HepG2 (cell line): ENCODE data around the gene LRRC73. TPM values are rescaled to one million over a fixed set of nuclear protein-coding genes. Genes with fewer than 3 reads are reported as not detected.

Experiments
- EZH2 ChIP-seq: conservative IDR thresholded peaks from 2 replicates; pipeline ENCODE4 v1.6.1; 2012; ENCODE audit warnings: mild to moderate bottlenecking, low read depth, low read length, moderate library complexity
- GATAD1 ChIP-seq: IDR thresholded peaks from 2 replicates; pipeline ENCODE4 v1.6.1; 2016; ENCODE audit warnings: missing genetic modification reagents, missing compliant biosample characterization
- HOXA7 ChIP-seq: sonication (generic); formaldehyde crosslinking; IDR thresholded peaks from 2 replicates; pipeline ENCODE4 v1.8.1; 2022; ENCODE audit warnings: mild to moderate bottlenecking, missing genetic modification reagents, moderate library complexity
- KDM3A ChIP-seq: IDR thresholded peaks from 2 replicates; pipeline ENCODE4 v1.6.1; 2018; ENCODE audit warnings: low read depth, missing compliant biosample characterization
- KMT2B ChIP-seq: IDR thresholded peaks from 2 replicates; pipeline ENCODE4 v1.6.1; 2016; ENCODE audit warnings: missing genetic modification reagents, missing compliant biosample characterization
- MEF2D ChIP-seq: sonication (generic); formaldehyde crosslinking; IDR thresholded peaks from 2 replicates; pipeline ENCODE4 v1.5.1; 2020; ENCODE audit warnings: mild to moderate bottlenecking, missing genetic modification reagents
- MTA1 ChIP-seq: sonication (generic); formaldehyde crosslinking; IDR thresholded peaks from 2 replicates; pipeline ENCODE4 v1.4.0; 2020; ENCODE audit warnings: missing genetic modification reagents, mild to moderate bottlenecking, borderline replicate concordance
- PHF5A ChIP-seq: IDR thresholded peaks from one replicate; pipeline ENCODE4 v1.6.1; 2018; ENCODE audit warnings: low read depth, missing genetic modification reagents; ENCODE audit not compliant: unreplicated experiment
- POGK ChIP-seq: sonication (generic); formaldehyde crosslinking; conservative IDR thresholded peaks from 2 replicates; pipeline ENCODE4 v1.8.0; 2022; ENCODE audit warnings: mild to moderate bottlenecking, moderate library complexity, missing genetic modification reagents
- SMARCE1 ChIP-seq: fragments of 450-650 bp; IDR thresholded peaks from 2 replicates; pipeline ENCODE4 v1.6.1; 2017; ENCODE audit warnings: borderline replicate concordance
- SSRP1 ChIP-seq: IDR thresholded peaks from 2 replicates; pipeline ENCODE4 v1.6.1; 2016; ENCODE audit warnings: control low read depth
- TBX2 ChIP-seq: sonication (generic); formaldehyde crosslinking; IDR thresholded peaks from 2 replicates; pipeline ENCODE4 v1.5.0; 2020; ENCODE audit warnings: missing genetic modification reagents, mild to moderate bottlenecking, borderline replicate concordance
- YEATS2 ChIP-seq: sonication (generic); formaldehyde crosslinking; IDR thresholded peaks from 2 replicates; pipeline ENCODE4 v1.4.0; 2020; ENCODE audit warnings: missing genetic modification reagents, borderline replicate concordance
- ZBTB38 ChIP-seq: sonication (generic); formaldehyde crosslinking; IDR thresholded peaks from 2 replicates; pipeline ENCODE4 v1.5.1; 2020; ENCODE audit warnings: mild to moderate bottlenecking, missing genetic modification reagents
- ZC3H13 ChIP-seq: sonication (generic); formaldehyde crosslinking; IDR thresholded peaks from 2 replicates; pipeline ENCODE4 v1.8.1; 2023; ENCODE audit warnings: mild to moderate bottlenecking, missing genetic modification reagents, moderate library complexity
- ZNF569 ChIP-seq: sonication (generic); formaldehyde crosslinking; IDR thresholded peaks from 2 replicates; pipeline ENCODE4 v1.5.0; 2020; ENCODE audit warnings: mild to moderate bottlenecking, missing genetic modification reagents, moderate library complexity, borderline replicate concordance
- ZNF570 ChIP-seq: sonication (generic); formaldehyde crosslinking; IDR thresholded peaks from 2 replicates; pipeline ENCODE4 v1.4.0; 2020; ENCODE audit warnings: mild to moderate bottlenecking, missing genetic modification reagents, borderline replicate concordance
- polyA plus RNA-seq, 8 experiments: library from polyadenylated mRNA; depleted of rRNA in 3 of 8; stranded (reverse) in 7 of 8; unstranded in 1 of 8; fragments of >200 nt; fragmentation: Illumina TruSeq in 4 of 8; extraction: Trizol in 4 of 8; gene quantifications; 2 replicates each; pipeline versions ENCODE4 v1.2.1 to v1.2.3, GENCODE V29; 2011 to 2016; ENCODE audit warnings: low read depth in 4 of 8, missing spikeins in 1 of 8, mixed read lengths in 1 of 8; ENCODE audit not compliant: insufficient read depth in 1 of 8
- total RNA-seq, 5 experiments: library from RNA; depleted of rRNA; stranded (reverse); fragments of >200 nt; fragmentation: Illumina TruSeq; extraction: Trizol; gene quantifications; 2 replicates each; pipeline ENCODE4 v1.2.3, GENCODE V29; 2016; ENCODE audit warnings: low read depth in 1 of 5
- TF ChIP-seq, protein P1 (sequence below): IDR thresholded peaks from 2 replicates; pipeline ENCODE4 v1.6.1; 2016; ENCODE audit warnings: low read depth, missing genetic modification reagents, missing compliant biosample characterization
- TF ChIP-seq, protein P2 (sequence below): sonication (generic); formaldehyde crosslinking; IDR thresholded peaks from 2 replicates; pipeline ENCODE4 v1.8.1; 2023; ENCODE audit warnings: mild to moderate bottlenecking, missing genetic modification reagents

LRRC73 gene
- total and polyA plus RNA-seq, 2 of the 13 experiments (the other 11 are each of a cell fraction or from before 2014, with no cell fraction given): 0.11 to 0.12 TPM

GRCh38 chr6:43477235-43478007 is 32.7 kb downstream of the LRRC73 start, which contains the start of gene TJAP1 (continued):
- peak; percentile 73; the same call in 1 of the 2 replicates for TF ChIP-seq POGK
- no peak for TF ChIP-seq ZNF569
- no peak for TF ChIP-seq PHF5A (CRISPR knock-in tag)
- 0 out of 2 replicates have a peak, but pooled peaks have one; percentile 64 for TF ChIP-seq KDM3A (CRISPR knock-in tag)
- TF ChIP-seq GATAD1: peak; percentile 93
- TF ChIP-seq HOXA7 (CRISPR knock-in tag): 0 out of 2 replicates have a peak, but pooled peaks have one; percentile 79
- TF ChIP-seq EZH2: no peak
- peak; percentile 87; the same call in 1 of the 2 replicates for TF ChIP-seq MTA1
- TF ChIP-seq YEATS2: peak; percentile 84
- peak; percentile 79 for TF ChIP-seq ZBTB38 (CRISPR knock-in tag)
- TF ChIP-seq SSRP1 (CRISPR knock-in tag): no peak
- TF ChIP-seq ZNF570 (CRISPR knock-in tag): no peak
- TF ChIP-seq KMT2B (CRISPR knock-in tag): peak; percentile 78
- TF ChIP-seq, protein P1, sequence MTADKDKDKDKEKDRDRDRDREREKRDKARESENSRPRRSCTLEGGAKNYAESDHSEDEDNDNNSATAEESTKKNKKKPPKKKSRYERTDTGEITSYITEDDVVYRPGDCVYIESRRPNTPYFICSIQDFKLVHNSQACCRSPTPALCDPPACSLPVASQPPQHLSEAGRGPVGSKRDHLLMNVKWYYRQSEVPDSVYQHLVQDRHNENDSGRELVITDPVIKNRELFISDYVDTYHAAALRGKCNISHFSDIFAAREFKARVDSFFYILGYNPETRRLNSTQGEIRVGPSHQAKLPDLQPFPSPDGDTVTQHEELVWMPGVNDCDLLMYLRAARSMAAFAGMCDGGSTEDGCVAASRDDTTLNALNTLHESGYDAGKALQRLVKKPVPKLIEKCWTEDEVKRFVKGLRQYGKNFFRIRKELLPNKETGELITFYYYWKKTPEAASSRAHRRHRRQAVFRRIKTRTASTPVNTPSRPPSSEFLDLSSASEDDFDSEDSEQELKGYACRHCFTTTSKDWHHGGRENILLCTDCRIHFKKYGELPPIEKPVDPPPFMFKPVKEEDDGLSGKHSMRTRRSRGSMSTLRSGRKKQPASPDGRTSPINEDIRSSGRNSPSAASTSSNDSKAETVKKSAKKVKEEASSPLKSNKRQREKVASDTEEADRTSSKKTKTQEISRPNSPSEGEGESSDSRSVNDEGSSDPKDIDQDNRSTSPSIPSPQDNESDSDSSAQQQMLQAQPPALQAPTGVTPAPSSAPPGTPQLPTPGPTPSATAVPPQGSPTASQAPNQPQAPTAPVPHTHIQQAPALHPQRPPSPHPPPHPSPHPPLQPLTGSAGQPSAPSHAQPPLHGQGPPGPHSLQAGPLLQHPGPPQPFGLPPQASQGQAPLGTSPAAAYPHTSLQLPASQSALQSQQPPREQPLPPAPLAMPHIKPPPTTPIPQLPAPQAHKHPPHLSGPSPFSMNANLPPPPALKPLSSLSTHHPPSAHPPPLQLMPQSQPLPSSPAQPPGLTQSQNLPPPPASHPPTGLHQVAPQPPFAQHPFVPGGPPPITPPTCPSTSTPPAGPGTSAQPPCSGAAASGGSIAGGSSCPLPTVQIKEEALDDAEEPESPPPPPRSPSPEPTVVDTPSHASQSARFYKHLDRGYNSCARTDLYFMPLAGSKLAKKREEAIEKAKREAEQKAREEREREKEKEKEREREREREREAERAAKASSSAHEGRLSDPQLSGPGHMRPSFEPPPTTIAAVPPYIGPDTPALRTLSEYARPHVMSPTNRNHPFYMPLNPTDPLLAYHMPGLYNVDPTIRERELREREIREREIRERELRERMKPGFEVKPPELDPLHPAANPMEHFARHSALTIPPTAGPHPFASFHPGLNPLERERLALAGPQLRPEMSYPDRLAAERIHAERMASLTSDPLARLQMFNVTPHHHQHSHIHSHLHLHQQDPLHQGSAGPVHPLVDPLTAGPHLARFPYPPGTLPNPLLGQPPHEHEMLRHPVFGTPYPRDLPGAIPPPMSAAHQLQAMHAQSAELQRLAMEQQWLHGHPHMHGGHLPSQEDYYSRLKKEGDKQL: no peak
- peak; percentile 85 for TF ChIP-seq ZC3H13 (CRISPR knock-in tag)
- TF ChIP-seq SMARCE1: no peak
- TF ChIP-seq, protein P2, sequence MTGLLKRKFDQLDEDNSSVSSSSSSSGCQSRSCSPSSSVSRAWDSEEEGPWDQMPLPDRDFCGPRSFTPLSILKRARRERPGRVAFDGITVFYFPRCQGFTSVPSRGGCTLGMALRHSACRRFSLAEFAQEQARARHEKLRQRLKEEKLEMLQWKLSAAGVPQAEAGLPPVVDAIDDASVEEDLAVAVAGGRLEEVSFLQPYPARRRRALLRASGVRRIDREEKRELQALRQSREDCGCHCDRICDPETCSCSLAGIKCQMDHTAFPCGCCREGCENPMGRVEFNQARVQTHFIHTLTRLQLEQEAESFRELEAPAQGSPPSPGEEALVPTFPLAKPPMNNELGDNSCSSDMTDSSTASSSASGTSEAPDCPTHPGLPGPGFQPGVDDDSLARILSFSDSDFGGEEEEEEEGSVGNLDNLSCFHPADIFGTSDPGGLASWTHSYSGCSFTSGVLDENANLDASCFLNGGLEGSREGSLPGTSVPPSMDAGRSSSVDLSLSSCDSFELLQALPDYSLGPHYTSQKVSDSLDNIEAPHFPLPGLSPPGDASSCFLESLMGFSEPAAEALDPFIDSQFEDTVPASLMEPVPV (CRISPR knock-in tag): peak; percentile 68; the same call in 1 of the 2 replicates
- peak; percentile 58 for TF ChIP-seq MEF2D (CRISPR knock-in tag)
- TF ChIP-seq TBX2 (CRISPR knock-in tag): peak; percentile 40; the same call in 1 of the 2 replicates
